ENCODE results near the gene CARD18. TPM values are rescaled to one million over a fixed set of nuclear protein-coding genes. Genes with fewer than 3 reads are reported as not detected.

Gene CARD18
- total RNA-seq, 6 experiments from 2014 or later, result not detected

DNA sequence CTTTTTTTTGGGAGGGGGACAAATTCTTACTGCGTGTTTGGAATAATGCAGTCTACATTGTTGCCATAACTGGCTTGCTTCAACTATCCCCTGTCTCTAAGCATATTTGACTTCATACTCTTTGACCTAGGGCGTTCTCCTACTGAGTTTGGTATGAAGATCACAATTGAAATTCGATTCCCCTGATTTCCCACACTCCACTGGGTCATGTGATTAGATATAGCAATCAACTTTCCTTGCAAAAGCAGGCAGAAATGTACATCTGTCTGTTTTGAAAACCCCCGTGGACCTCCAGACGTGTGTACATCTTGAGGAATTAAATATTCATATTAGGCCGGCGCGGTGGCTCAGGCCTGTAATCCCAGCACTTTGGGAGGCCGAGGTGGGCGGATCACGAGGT is 13.8 kb upstream of the CARD18 start:
- DNase-seq (no peak), ATAC-seq (no peak)
- Histone ChIP-seq H3K4me1 (no peaks in the 10 kb centered on the region), H3K27ac (no peak overlapping the region), H3K27me3 (no peaks in the 10 kb centered on the region), H3K9me3 (no peaks in the 10 kb centered on the region), H3K4me3 (no peak overlapping the region), H3K36me3 (no peaks in the 10 kb centered on the region)
- TF ChIP-seq, protein P1, sequence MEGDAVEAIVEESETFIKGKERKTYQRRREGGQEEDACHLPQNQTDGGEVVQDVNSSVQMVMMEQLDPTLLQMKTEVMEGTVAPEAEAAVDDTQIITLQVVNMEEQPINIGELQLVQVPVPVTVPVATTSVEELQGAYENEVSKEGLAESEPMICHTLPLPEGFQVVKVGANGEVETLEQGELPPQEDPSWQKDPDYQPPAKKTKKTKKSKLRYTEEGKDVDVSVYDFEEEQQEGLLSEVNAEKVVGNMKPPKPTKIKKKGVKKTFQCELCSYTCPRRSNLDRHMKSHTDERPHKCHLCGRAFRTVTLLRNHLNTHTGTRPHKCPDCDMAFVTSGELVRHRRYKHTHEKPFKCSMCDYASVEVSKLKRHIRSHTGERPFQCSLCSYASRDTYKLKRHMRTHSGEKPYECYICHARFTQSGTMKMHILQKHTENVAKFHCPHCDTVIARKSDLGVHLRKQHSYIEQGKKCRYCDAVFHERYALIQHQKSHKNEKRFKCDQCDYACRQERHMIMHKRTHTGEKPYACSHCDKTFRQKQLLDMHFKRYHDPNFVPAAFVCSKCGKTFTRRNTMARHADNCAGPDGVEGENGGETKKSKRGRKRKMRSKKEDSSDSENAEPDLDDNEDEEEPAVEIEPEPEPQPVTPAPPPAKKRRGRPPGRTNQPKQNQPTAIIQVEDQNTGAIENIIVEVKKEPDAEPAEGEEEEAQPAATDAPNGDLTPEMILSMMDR (IDR thresholded peaks at IDR 0.05), result no peak
- TF ChIP-seq POLR2A (IDR thresholded peaks at IDR 0.05), result no peak
- 62% methylated on average over 9 of the region's 11 CpGs for WGBS (ENCODE audit: insufficient coverage, low coverage, low lambda C conversion rate, missing lambda C conversion rate)
- intact Hi-C loops (cut with DNase I), result no loop called here

DNA sequence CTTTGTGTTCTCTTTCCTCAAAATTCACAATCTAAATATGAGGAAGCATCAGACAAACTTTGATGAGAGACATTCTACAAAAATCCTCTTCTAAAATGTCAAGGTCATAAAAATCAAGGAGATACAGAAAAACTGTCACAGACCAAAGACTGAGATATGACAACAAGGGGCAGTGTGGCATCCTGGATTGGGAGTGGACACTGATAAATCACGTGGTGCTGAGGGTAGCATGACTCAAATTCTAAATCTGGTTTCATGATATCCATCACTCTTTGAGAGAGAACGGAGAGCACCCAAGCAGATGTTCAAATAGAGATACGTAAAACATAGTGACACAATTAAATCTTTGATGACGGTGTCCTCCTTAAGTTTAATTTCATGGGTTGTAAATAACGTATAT is 13.0 kb upstream of the CARD18 start:
- no peak overlapping the region for H3K27ac ChIP-seq
- intact Hi-C loops (cut with DNase I), result no loop called here
- TF ChIP-seq, protein P1 (IDR thresholded peaks at IDR 0.05), result no peak
- TF ChIP-seq POLR2A (IDR thresholded peaks at IDR 0.05), result no peak
- no peaks in the 10 kb centered on the region for H3K36me3 ChIP-seq
- H3K27me3 ChIP-seq, result no peaks in the 10 kb centered on the region
- 58% methylated on average over 5 of the region's 5 CpGs for WGBS (ENCODE audit: insufficient coverage, low coverage, low lambda C conversion rate, missing lambda C conversion rate)
- ATAC-seq (no peak), DNase-seq (no peak)
- H3K4me1 ChIP-seq, result no peaks in the 10 kb centered on the region
- no peak overlapping the region for H3K4me3 ChIP-seq
- H3K9me3 ChIP-seq, result no peaks in the 10 kb centered on the region

DNA sequence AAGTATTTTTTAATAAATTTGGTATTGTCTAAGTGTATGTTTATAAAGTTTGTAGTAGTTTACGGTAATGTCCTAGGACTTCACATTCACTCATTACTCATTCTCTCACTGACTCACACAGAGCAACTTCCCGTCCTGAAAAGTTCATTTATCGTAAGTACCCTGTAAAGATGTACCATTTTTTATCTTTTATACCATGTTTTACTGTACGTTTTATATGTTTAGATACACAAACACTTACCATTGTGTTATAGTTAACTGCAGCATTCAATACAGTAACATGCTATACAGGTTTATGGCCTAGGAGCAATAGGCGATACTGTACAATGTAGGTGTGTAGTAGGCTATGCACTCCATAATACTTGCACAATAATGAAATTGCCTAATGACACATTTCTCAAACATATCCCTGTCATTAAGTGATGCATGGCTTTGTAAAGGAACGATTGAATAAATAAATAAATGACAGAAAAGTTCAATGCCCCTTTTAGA is 12.5 kb upstream of the CARD18 start:
- Histone ChIP-seq H3K4me3 (no peak overlapping the region), H3K9me3 (no peaks in the 10 kb centered on the region), H3K4me1 (no peaks in the 10 kb centered on the region), H3K27ac (no peak overlapping the region), H3K36me3 (no peaks in the 10 kb centered on the region), H3K27me3 (no peaks in the 10 kb centered on the region)
- ATAC-seq (no peak), DNase-seq (no peak)
- TF ChIP-seq POLR2A (IDR thresholded peaks at IDR 0.05), result no peak
- TF ChIP-seq, protein P1 (IDR thresholded peaks at IDR 0.05), result no peak
- intact Hi-C loops (cut with DNase I), result no loop called here
- WGBS (ENCODE audit: insufficient coverage, low coverage, low lambda C conversion rate, missing lambda C conversion rate), result 57% methylated on average over 6 of the region's 6 CpGs

DNA sequence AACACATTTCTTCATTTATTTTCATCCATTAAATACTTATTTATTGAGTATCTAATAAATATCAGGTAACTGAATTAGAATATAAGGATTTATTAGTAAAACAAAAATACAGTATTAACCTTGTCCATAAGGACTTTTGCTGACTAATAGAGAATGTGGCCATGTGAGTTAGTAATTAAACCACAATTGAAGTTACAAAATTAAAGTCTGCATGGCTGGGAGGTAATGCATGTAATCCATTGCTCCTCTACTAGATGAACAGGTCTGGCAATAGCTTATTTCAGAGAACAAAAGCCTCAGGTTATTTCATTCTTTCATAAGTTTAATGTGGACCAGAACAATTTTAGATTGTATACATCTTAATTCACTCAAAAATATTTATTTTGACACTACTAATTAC is 9.9 kb upstream of the CARD18 start:
- Histone ChIP-seq H3K27ac (no peak overlapping the region), H3K4me1 (no peaks in the 10 kb centered on the region), H3K4me3 (no peak overlapping the region), H3K9me3 (no peaks in the 10 kb centered on the region), H3K27me3 (no peaks in the 10 kb centered on the region), H3K36me3 (no peaks in the 10 kb centered on the region)
- DNase-seq, result no peak
- no peak for ATAC-seq
- TF ChIP-seq POLR2A (IDR thresholded peaks at IDR 0.05), result no peak
- TF ChIP-seq, protein P1 (IDR thresholded peaks at IDR 0.05), result no peak
- intact Hi-C loops (cut with DNase I), result no loop called here

DNA sequence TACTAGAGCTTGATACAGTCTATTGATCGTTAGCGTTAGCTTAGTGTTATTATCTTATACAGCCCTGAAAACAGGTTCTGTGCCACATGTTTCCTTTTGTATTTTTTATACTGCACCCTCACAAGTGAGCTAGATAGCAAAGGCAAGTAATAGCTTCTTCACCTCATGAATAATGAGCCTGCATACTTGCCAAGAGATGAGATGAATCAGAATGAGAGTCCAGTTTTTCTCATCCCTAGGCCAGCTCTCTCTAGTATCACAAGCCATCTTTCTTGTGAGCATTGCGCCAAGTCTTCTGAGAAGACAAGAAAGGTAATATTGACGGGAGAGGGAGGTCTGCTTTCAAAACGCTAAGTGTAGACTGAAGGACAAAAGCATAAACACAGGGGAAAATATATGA is 8.7 kb upstream of the CARD18 start:
- no peak for DNase-seq
- Histone ChIP-seq H3K9me3 (no peaks in the 10 kb centered on the region), H3K4me1 (no peaks in the 10 kb centered on the region), H3K27me3 (no peaks in the 10 kb centered on the region), H3K4me3 (no peak overlapping the region), H3K36me3 (no peaks in the 10 kb centered on the region), H3K27ac (no peak overlapping the region)
- 74% methylated on average over 5 of the region's 5 CpGs for WGBS (ENCODE audit: insufficient coverage, low coverage, low lambda C conversion rate, missing lambda C conversion rate)
- no peak for ATAC-seq
- no peak for TF ChIP-seq POLR2A (IDR thresholded peaks at IDR 0.05)
- TF ChIP-seq, protein P1 (IDR thresholded peaks at IDR 0.05), result no peak
- intact Hi-C loops (cut with DNase I), result no loop called here
